HFF-Myc (cell line): ENCODE measurements around the gene MBOAT1.
"Not testable (repeated sequence)": the region's sequence is repeated elsewhere in the genome, so short reads cannot be mapped to it uniquely, and the experiment has no call there.

ENCODE experiments used
- DNase-seq: peaks from one replicate; pipeline ENCODE4 v3.0.0-alpha.2; 2011; ENCODE audit warnings: low read depth; ENCODE audit errors: extremely low read depth
- H3K4me3 ChIP-seq: replicated peaks from 2 replicates; pipeline ENCODE4 v1.5.1; 2011; ENCODE audit warnings: low read depth, mild to moderate bottlenecking, control low read depth, low read length
- TF ChIP-seq, protein P1 (sequence below): IDR thresholded peaks from 2 replicates; pipeline ENCODE4 v1.5.1; 2012; ENCODE audit warnings: mild to moderate bottlenecking, low read depth, low read length, control low read depth; ENCODE audit errors: missing control alignments

The MBOAT1 gene

DNA sequence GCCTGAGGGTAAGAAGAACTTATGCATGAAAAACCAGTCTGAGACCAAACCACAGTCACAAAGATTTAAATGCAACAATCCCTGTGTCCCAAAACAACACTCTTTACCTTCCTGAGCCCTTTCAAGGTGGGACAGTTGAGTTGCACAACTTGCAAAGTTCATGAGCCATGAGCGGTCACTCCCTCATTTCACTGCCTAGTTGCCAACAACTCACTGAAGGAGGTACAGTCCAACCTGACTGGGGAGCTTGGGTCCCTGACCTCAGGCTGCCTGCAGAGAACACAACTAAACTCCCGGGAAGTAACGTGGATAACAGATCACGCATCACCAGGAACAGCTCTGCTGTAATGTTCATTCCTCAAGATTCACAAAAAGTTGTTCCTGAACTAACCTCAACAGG, 69.4 kb downstream of the MBOAT1 start:
- TF ChIP-seq, protein P1, sequence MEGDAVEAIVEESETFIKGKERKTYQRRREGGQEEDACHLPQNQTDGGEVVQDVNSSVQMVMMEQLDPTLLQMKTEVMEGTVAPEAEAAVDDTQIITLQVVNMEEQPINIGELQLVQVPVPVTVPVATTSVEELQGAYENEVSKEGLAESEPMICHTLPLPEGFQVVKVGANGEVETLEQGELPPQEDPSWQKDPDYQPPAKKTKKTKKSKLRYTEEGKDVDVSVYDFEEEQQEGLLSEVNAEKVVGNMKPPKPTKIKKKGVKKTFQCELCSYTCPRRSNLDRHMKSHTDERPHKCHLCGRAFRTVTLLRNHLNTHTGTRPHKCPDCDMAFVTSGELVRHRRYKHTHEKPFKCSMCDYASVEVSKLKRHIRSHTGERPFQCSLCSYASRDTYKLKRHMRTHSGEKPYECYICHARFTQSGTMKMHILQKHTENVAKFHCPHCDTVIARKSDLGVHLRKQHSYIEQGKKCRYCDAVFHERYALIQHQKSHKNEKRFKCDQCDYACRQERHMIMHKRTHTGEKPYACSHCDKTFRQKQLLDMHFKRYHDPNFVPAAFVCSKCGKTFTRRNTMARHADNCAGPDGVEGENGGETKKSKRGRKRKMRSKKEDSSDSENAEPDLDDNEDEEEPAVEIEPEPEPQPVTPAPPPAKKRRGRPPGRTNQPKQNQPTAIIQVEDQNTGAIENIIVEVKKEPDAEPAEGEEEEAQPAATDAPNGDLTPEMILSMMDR: no peak
- DNase-seq: no peak
- H3K4me3 ChIP-seq: no peak overlapping the region

DNA sequence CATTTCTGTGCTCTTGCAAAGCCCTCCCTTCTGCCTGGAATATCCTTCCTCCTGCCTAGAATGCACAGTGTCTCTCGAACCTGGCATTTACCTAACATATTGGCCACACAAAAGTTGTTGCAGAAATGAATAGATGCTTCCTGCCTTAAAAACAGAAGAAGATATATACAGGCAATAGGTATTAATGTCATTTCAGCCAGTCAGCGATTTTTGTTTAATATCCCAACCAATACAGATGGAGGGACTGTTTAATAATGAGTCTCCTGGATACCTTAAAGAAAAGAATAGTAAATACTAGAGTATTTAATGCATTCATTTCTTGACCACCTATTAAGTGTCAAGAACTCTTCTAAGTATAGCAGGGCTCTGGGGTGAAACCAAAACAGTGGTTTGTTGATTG, 70.3 kb downstream of the MBOAT1 start:
- DNase-seq: no peak
- no peak overlapping the region for H3K4me3 ChIP-seq
- TF ChIP-seq, protein P1: no peak

DNA sequence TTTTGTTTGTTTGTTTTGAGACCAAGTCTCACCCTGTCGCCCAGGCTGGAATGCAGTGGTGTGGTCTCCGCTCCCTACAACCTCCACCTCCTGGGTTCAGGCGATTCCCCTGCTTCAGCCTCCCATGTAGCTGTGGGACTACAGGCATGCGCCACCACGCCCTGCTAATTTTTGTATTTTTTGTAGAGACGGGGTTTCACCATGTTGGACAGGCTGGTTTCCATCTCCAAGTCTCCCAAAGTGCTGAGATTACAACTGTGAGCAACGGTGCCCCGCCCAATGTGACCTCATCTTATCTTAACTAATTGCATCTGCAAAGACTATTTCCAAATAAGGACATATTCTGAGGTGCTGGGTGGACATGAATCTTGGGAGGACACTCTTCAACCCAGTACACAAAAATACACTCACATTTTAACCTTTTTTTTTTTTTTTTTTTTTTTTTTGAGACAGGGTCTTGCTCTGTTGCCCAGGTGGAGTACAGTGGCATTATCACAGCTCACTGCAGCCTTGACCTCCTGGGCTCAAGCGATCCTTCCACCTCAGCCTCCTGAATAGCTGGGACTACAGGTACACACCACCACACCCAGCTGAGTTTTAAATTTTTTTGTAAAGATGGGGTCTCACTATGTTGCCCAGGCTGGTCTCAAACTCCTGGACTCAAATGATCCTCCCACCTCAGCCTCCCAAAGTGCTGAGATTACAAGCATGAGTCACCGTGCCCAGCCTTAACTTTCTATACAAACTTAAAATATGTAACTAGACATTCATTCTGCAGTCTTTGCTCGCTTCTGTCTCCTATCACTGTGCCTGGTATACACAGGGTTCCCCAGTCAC, 72.9 kb downstream of the MBOAT1 start:
- not testable (repeated sequence) for H3K4me3 ChIP-seq, DNase-seq

DNA sequence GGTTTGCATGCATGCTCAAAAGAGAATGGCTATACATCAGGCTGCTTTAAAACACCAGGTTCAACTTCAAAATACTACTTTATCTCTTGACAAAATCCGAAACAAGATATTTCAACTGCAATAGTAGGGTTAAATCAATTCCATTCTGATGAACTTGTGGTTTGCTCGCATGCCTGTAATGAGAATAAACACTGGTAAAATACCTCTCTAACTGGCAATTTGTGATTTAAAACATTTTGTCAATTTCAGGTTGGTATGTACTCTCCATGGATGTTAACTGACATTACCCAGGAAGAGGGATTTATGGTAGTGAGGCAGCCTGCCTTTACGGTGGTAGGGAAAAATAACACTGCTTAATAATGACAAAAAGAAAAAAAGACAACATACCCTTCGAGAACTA, 74.4 kb downstream of the MBOAT1 start:
- no peak for DNase-seq
- TF ChIP-seq, protein P1: no peak
- H3K4me3 ChIP-seq: no peak overlapping the region

DNA sequence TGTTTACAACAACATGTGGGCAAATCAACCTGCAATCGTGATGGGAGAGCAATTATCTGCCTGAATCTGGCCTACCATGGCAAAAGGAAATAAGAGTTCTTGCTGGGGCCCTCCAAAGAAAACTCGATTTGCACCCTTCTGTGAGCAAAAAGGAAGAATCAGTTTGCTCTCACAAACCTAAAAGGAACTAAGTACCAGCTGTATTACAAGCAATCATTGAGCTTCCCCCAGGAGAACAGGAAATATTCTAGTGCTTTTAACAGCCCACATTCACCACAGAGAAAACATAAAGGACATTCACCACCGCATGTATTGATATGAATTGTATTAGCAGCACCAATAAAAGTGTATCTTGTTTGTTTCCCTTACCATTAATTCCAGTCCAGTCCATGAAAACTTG, 75.0 kb downstream of the MBOAT1 start:
- H3K4me3 ChIP-seq: no peak overlapping the region
- DNase-seq: no peak
- TF ChIP-seq, protein P1: no peak

DNA sequence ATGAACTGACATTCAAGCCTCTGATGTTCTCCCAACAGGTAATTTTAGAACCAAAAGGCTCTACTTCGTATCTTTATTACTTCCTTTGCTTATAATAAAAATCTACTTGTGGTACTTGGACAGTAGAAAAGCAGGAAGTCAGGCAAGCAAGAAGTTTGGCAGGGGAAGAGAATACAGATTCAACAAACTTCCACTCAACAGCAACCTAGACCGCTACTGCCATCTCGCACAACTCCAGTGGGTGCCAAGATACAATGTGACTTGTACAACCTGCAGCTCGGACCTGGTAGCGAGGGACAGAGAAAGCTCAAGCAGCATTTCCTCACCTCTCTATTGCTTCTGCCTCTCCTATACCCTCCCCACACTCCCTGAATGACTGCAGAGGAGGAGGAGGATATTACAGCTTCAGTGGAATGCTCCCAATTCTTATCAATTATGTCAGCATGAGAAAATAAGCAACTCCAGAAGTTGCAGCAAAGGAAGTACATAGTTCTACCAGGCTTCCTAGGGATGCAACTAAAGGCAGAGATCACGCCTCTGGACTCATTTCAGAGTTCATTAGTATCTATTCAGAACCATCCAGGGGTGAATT, 76.5 kb downstream of the MBOAT1 start:
- no peak for DNase-seq
- no peak overlapping the region for H3K4me3 ChIP-seq
- TF ChIP-seq, protein P1: no peak

DNA sequence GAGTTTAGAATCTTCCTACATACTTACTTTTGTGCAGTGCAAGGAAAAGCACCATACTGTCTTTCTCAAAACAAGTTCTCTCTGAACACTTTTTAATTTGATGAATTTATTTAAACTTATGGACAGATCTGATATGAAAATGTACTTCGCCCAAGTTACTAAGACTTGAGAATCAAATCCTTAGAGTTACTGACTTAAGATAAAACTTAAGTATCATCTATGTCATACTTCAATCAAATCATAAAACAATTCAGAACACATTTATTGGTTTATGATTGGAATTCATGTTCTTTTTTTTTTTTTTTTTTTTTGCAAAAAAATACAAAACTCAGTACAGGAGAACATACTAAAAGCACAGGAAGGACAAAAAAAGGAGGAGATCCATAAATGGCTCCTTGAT, 77.7 kb downstream of the MBOAT1 start:
- DNase-seq: no peak
- TF ChIP-seq, protein P1: no peak
- no peak overlapping the region for H3K4me3 ChIP-seq
